ENCODE results near the gene PABPC1L.

PABPC1L gene

DNA sequence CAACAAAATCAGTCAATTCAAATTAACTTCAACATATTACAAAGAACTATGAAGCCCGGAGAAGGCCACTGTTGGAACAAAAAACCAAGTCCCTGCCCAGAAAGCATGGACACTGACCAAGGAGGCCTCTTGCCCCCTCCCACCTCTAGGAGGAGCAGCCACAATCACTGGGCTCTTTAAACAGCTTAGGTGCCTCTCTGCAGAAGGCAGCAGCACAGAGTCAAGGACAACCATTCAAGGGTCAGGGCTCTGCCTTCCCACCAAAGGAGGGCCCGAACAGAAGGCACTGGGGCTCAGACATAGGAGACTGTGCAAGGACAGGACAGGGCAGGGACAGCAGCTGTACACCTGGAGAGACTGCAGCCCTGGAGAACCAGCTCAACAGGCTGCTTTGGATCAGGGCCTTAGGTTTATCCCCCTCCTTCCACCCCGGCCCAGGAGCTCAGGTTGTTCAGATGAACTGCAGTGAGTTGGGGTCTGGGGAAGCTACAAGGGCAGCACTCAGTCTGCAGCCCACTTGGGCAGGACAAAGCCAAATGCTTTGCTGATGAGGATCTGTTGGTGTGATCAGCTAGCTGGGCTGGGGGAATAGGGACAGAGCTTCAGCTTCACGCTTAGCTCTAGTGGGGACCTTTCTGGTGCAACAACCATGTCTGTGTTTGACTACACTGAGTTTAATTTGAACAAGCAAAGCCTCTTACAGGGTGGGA lies 32.6 kb downstream of the PABPC1L start:
- WGBS (ENCODE audit: insufficient coverage, insufficient read length): no CpG with 5 or more reads among the region's 4 CpGs
- H3K36me3 ChIP-seq (ENCODE audit: control insufficient read depth, insufficient read depth, low read length): peaks cover 20% of the 10 kb centered on the region; the same call in 1 of the 2 replicates

DNA sequence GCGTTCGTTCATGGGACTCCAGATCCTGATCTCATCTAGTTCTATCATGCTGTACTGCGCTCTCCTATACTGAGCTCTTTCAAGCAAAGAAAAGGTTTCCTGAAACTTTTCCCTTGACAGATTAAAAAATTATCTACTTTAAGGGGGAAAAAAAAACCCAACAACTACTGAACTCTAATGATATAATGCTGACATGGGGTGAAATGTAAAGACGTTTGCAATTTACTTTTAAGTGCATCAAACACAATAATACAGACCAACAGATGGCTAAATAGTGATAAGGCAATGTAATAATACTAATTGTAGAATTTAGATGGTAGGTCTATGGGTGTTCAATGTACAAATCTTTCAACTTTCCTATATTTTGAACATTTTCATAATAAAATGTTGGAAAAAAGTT lies 34.0 kb downstream of the PABPC1L start:
- Histone ChIP-seq H3K27ac (ENCODE audit: low read length) (no peak overlapping the region), H3K9me3 (ENCODE audit: control insufficient read depth, insufficient read depth, low read length) (no peaks in the 10 kb centered on the region), H3K4me3 (ENCODE audit: low read length) (no peak overlapping the region), H3K36me3 (ENCODE audit: control insufficient read depth, insufficient read depth, low read length) (peaks cover 16% of the 10 kb centered on the region; the same call in 1 of the 2 replicates), H3K4me1 (ENCODE audit: control insufficient read depth, insufficient read depth, low read length) (no peaks in the 10 kb centered on the region), H3K27me3 (ENCODE audit: control insufficient read depth, insufficient read depth, low read length) (no peaks in the 10 kb centered on the region)
- no CpG with 5 or more reads among the region's 4 CpGs for WGBS (ENCODE audit: insufficient coverage, insufficient read length)
- no peak for DNase-seq (ENCODE audit: low read depth, low spot score)

More for the DNA sequence above, 32.6 kb downstream of the PABPC1L start:
- H3K9me3 ChIP-seq (ENCODE audit: control insufficient read depth, insufficient read depth, low read length): no peaks in the 10 kb centered on the region
- DNase-seq (ENCODE audit: low read depth, low spot score): no peak
- no peaks in the 10 kb centered on the region for H3K4me1 ChIP-seq (ENCODE audit: control insufficient read depth, insufficient read depth, low read length)
- no peaks in the 10 kb centered on the region for H3K27me3 ChIP-seq (ENCODE audit: control insufficient read depth, insufficient read depth, low read length)
- H3K27ac ChIP-seq (ENCODE audit: low read length): no peak overlapping the region
- no peak overlapping the region for H3K4me3 ChIP-seq (ENCODE audit: low read length)

DNA sequence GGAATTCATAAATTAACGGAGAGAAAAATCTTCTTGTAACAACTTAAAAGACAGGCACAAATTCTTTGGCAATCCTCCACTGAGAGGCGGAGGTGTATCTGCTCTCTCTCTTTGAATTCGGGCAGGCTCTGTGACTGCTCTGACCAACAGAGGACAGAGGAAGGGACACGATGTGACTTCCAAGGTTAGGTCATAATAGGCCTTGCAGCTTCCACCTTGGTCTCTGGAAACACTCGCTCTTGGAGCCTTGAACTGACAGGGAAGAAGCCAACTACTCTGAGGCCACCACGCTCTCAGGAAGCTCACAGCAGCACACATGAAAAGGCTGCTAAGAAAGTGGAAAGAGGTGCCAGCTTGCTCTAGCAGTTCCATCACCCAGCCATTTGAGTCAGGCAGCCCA lies 35.4 kb downstream of the PABPC1L start:
- no peak for DNase-seq (ENCODE audit: low read depth, low spot score)
- Histone ChIP-seq H3K4me1 (ENCODE audit: control insufficient read depth, insufficient read depth, low read length) (no peaks in the 10 kb centered on the region), H3K4me3 (ENCODE audit: low read length) (no peak overlapping the region), H3K27me3 (ENCODE audit: control insufficient read depth, insufficient read depth, low read length) (no peaks in the 10 kb centered on the region), H3K9me3 (ENCODE audit: control insufficient read depth, insufficient read depth, low read length) (no peaks in the 10 kb centered on the region), H3K27ac (ENCODE audit: low read length) (no peak overlapping the region), H3K36me3 (ENCODE audit: control insufficient read depth, insufficient read depth, low read length) (peaks cover 16% of the 10 kb centered on the region; the same call in 1 of the 2 replicates)
- WGBS (ENCODE audit: insufficient coverage, insufficient read length): no CpG with 5 or more reads among the region's 6 CpGs

GRCh38 chr20:44946271-44946852 lies 36.5 kb downstream of the PABPC1L start:
- no peak for DNase-seq (ENCODE audit: low read depth, low spot score)
- H3K4me1 ChIP-seq (ENCODE audit: control insufficient read depth, insufficient read depth, low read length): no peaks in the 10 kb centered on the region
- H3K27ac ChIP-seq (ENCODE audit: low read length): no peak overlapping the region
- H3K4me3 ChIP-seq (ENCODE audit: low read length): no peak overlapping the region
- no peaks in the 10 kb centered on the region for H3K9me3 ChIP-seq (ENCODE audit: control insufficient read depth, insufficient read depth, low read length)
- no CpG with 5 or more reads among the region's 2 CpGs for WGBS (ENCODE audit: insufficient coverage, insufficient read length)
- H3K27me3 ChIP-seq (ENCODE audit: control insufficient read depth, insufficient read depth, low read length): no peaks in the 10 kb centered on the region
- H3K36me3 ChIP-seq (ENCODE audit: control insufficient read depth, insufficient read depth, low read length): peaks cover 20% of the 10 kb centered on the region; the same call in 1 of the 2 replicates

GRCh38 chr20:44948107-44948506 lies 38.2 kb downstream of the PABPC1L start:
- Histone ChIP-seq H3K4me1 (ENCODE audit: control insufficient read depth, insufficient read depth, low read length) (no peaks in the 10 kb centered on the region), H3K27me3 (ENCODE audit: control insufficient read depth, insufficient read depth, low read length) (no peaks in the 10 kb centered on the region), H3K36me3 (ENCODE audit: control insufficient read depth, insufficient read depth, low read length) (peaks cover 21% of the 10 kb centered on the region), H3K27ac (ENCODE audit: low read length) (no peak overlapping the region), H3K4me3 (ENCODE audit: low read length) (no peak overlapping the region), H3K9me3 (ENCODE audit: control insufficient read depth, insufficient read depth, low read length) (no peaks in the 10 kb centered on the region)
- no CpG with 5 or more reads among the region's 5 CpGs for WGBS (ENCODE audit: insufficient coverage, insufficient read length)
- no peak for DNase-seq (ENCODE audit: low read depth, low spot score)

GRCh38 chr20:44948513-44948912 lies 38.7 kb downstream of the PABPC1L start:
- Histone ChIP-seq H3K4me1 (ENCODE audit: control insufficient read depth, insufficient read depth, low read length) (no peaks in the 10 kb centered on the region), H3K27ac (ENCODE audit: low read length) (no peak overlapping the region), H3K27me3 (ENCODE audit: control insufficient read depth, insufficient read depth, low read length) (no peaks in the 10 kb centered on the region), H3K9me3 (ENCODE audit: control insufficient read depth, insufficient read depth, low read length) (no peaks in the 10 kb centered on the region), H3K36me3 (ENCODE audit: control insufficient read depth, insufficient read depth, low read length) (peaks cover 18% of the 10 kb centered on the region), H3K4me3 (ENCODE audit: low read length) (no peak overlapping the region)
- no peak for DNase-seq (ENCODE audit: low read depth, low spot score)
- WGBS (ENCODE audit: insufficient coverage, insufficient read length): no CpG with 5 or more reads among the region's 2 CpGs

DNA sequence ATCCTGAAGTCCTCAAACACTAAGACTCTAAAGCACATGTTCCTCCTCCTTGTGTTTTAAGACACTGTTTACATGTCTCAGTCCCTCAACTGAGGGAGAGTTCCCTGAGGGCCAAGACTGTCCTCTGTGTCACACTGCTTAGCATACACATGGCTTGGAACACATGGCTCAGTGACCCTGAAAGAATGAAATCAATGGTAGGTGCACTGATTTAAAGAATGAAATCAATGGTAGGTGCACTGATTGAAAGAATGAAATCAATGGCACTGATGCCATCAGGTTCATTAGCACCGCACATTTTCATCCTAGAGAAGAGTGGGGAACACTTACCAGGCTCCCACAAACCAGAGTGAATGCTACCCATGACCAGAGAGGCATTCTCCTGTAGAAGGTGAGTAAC lies 40.5 kb downstream of the PABPC1L start:
- no peak overlapping the region for H3K27ac ChIP-seq (ENCODE audit: low read length)
- WGBS (ENCODE audit: insufficient coverage, insufficient read length): no CpG with 5 or more reads among the region's 1 CpG
- peaks cover 27% of the 10 kb centered on the region for H3K36me3 ChIP-seq (ENCODE audit: control insufficient read depth, insufficient read depth, low read length)
- no peak overlapping the region for H3K4me3 ChIP-seq (ENCODE audit: low read length)
- no peak for DNase-seq (ENCODE audit: low read depth, low spot score)
- H3K9me3 ChIP-seq (ENCODE audit: control insufficient read depth, insufficient read depth, low read length): no peaks in the 10 kb centered on the region
- H3K27me3 ChIP-seq (ENCODE audit: control insufficient read depth, insufficient read depth, low read length): no peaks in the 10 kb centered on the region
- H3K4me1 ChIP-seq (ENCODE audit: control insufficient read depth, insufficient read depth, low read length): no peaks in the 10 kb centered on the region

- no CpG with 5 or more reads among the region's 1 CpG for WGBS (ENCODE audit: insufficient coverage, insufficient read length)
These were observed 42.9 kb downstream of the PABPC1L start for GRCh38 chr20:44952731-44953130.

DNA sequence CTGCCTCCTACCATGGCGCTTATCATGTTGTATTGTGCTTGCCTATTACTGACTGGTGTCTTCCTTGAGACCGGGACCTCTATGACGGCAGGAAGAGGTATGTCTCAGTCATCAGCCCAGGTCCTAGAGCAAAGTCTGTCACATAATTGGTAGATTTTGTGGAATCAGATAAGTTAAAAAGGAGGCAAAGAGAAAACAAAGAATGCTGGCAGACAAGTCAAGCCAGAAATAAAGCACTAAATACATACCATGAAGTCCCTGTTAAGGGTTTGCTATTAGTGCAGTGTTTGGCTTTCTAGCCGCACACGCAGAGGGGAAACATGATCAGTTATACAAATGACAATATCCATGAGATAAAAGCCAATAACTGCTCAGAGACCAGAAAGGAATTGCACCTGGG lies 44.4 kb downstream of the PABPC1L start:
- DNase-seq (ENCODE audit: low read depth, low spot score): no peak
- no peak overlapping the region for H3K4me3 ChIP-seq (ENCODE audit: low read length)
- no peaks in the 10 kb centered on the region for H3K27me3 ChIP-seq (ENCODE audit: control insufficient read depth, insufficient read depth, low read length)
- H3K36me3 ChIP-seq (ENCODE audit: control insufficient read depth, insufficient read depth, low read length): peaks cover 31% of the 10 kb centered on the region
- WGBS (ENCODE audit: insufficient coverage, insufficient read length): no CpG with 5 or more reads among the region's 5 CpGs
- H3K4me1 ChIP-seq (ENCODE audit: control insufficient read depth, insufficient read depth, low read length): no peaks in the 10 kb centered on the region
- no peaks in the 10 kb centered on the region for H3K9me3 ChIP-seq (ENCODE audit: control insufficient read depth, insufficient read depth, low read length)
- no peak overlapping the region for H3K27ac ChIP-seq (ENCODE audit: low read length)

More at GRCh38 chr20:44952731-44953130, 42.9 kb downstream of the PABPC1L start:
- H3K27me3 ChIP-seq (ENCODE audit: control insufficient read depth, insufficient read depth, low read length): no peaks in the 10 kb centered on the region
- no peak for DNase-seq (ENCODE audit: low read depth, low spot score)
- H3K4me3 ChIP-seq (ENCODE audit: low read length): no peak overlapping the region
- peaks cover 35% of the 10 kb centered on the region for H3K36me3 ChIP-seq (ENCODE audit: control insufficient read depth, insufficient read depth, low read length)
- H3K27ac ChIP-seq (ENCODE audit: low read length): no peak overlapping the region
- H3K9me3 ChIP-seq (ENCODE audit: control insufficient read depth, insufficient read depth, low read length): no peaks in the 10 kb centered on the region
- no peaks in the 10 kb centered on the region for H3K4me1 ChIP-seq (ENCODE audit: control insufficient read depth, insufficient read depth, low read length)

GRCh38 chr20:44955270-44955669 lies 45.4 kb downstream of the PABPC1L start:
- DNase-seq (ENCODE audit: low read depth, low spot score): no peak
- Histone ChIP-seq H3K9me3 (ENCODE audit: control insufficient read depth, insufficient read depth, low read length) (no peaks in the 10 kb centered on the region), H3K4me3 (ENCODE audit: low read length) (no peak overlapping the region), H3K27ac (ENCODE audit: low read length) (no peak overlapping the region), H3K36me3 (ENCODE audit: control insufficient read depth, insufficient read depth, low read length) (peaks cover 31% of the 10 kb centered on the region), H3K4me1 (ENCODE audit: control insufficient read depth, insufficient read depth, low read length) (no peaks in the 10 kb centered on the region), H3K27me3 (ENCODE audit: control insufficient read depth, insufficient read depth, low read length) (no peaks in the 10 kb centered on the region)
- no CpG with 5 or more reads among the region's 4 CpGs for WGBS (ENCODE audit: insufficient coverage, insufficient read length)

DNA sequence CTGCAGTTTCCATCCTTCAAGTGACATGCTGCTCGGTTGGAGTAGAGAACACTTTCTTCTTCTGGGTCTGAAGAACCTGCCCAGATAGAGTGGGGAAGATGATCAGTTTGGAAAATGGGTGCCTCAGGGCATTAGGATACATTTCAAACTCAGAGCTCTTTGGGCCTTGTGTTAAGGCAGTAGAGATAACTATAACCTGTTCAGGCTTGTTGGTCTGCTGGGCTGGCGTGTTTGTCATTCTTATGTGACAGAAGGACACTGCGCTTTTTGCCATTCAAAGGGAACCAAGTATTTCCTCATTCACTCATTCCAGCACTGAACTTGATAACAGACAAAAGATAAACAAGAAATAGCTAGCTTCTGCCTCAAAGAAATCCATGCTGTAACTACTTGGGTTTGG lies 46.5 kb downstream of the PABPC1L start:
- Histone ChIP-seq H3K27me3 (ENCODE audit: control insufficient read depth, insufficient read depth, low read length) (no peaks in the 10 kb centered on the region), H3K4me1 (ENCODE audit: control insufficient read depth, insufficient read depth, low read length) (no peaks in the 10 kb centered on the region), H3K27ac (ENCODE audit: low read length) (no peak overlapping the region), H3K4me3 (ENCODE audit: low read length) (no peak overlapping the region), H3K36me3 (ENCODE audit: control insufficient read depth, insufficient read depth, low read length) (peaks cover 24% of the 10 kb centered on the region), H3K9me3 (ENCODE audit: control insufficient read depth, insufficient read depth, low read length) (no peaks in the 10 kb centered on the region)
- no CpG with 5 or more reads among the region's 3 CpGs for WGBS (ENCODE audit: insufficient coverage, insufficient read length)
- no peak for DNase-seq (ENCODE audit: low read depth, low spot score)
